Medulla oblongata (tissue), 1 donor: Measurements from ENCODE around the gene NMT1.
A peak's percentile ranks its signal among the peaks of the same experiment; 100 is the strongest.
"Not testable (repeated sequence)": the region's sequence is repeated elsewhere in the genome, so short reads cannot be mapped to it uniquely, and the experiment has no call there.

Source experiments
- DNase-seq: peaks from one replicate; pipeline ENCODE4 v3.0.0-alpha.2; 2015; ENCODE audit errors: extremely low spot score

The NMT1 gene

GRCh38 chr17:45038728-45039634 is 22.1 kb upstream of the NMT1 start:
- no peak for DNase-seq

- DNase-seq = peak; percentile 58
These were observed 20.7 kb upstream of the NMT1 start for GRCh38 chr17:45040459-45040858.

- no peak for DNase-seq
These were observed 18.6 kb upstream of the NMT1 start for GRCh38 chr17:45042346-45043120.

GRCh38 chr17:45043813-45044540 is 17.1 kb upstream of the NMT1 start:
- no peak for DNase-seq

GRCh38 chr17:45046537-45047125 is 14.5 kb upstream of the NMT1 start:
- DNase-seq = no peak

- no peak for DNase-seq
These were observed 12.1 kb upstream of the NMT1 start for GRCh38 chr17:45048795-45049563.

- no peak for DNase-seq
These were observed 10.5 kb upstream of the NMT1 start for GRCh38 chr17:45050481-45051059.

- peak; percentile 95 for DNase-seq
These were observed 9.9 kb upstream of the NMT1 start, which contains the start of gene DCAKD for GRCh38 chr17:45051060-45051719. Gene DCAKD (minus strand): TSS chr17:45051632. CDS start chr17:45034885, 16,747 bp downstream.

- not testable (repeated sequence) for DNase-seq
These were observed 9.4 kb upstream of the NMT1 start for GRCh38 chr17:45051720-45052051.

GRCh38 chr17:45052052-45052772 is 8.9 kb upstream of the NMT1 start:
- DNase-seq = no peak

- DNase-seq = no peak
These were observed 728 bp upstream of the NMT1 start for GRCh38 chr17:45060382-45060796.

- DNase-seq = no peak
These were observed 589 bp downstream of the NMT1 start for GRCh38 chr17:45061606-45062205.

GRCh38 chr17:45063198-45063597 is 2.1 kb downstream of the NMT1 start:
- DNase-seq = no peak

- DNase-seq = no peak
These were observed 6.5 kb downstream of the NMT1 start for GRCh38 chr17:45067637-45068036.

GRCh38 chr17:45070001-45070400 is 8.9 kb downstream of the NMT1 start:
- no peak for DNase-seq

- no peak for DNase-seq
These were observed 9.7 kb downstream of the NMT1 start for GRCh38 chr17:45070809-45071208.

GRCh38 chr17:45073414-45074070 is 12.4 kb downstream of the NMT1 start:
- DNase-seq = no peak

GRCh38 chr17:45077643-45078042 is 16.5 kb downstream of the NMT1 start:
- DNase-seq = no peak
